ENCODE measurements around the gene MTHFD1L. TPM values are rescaled to one million over a fixed set of nuclear protein-coding genes. Genes with fewer than 3 reads are reported as not detected.
"Not testable (repeated sequence)": the region's sequence is repeated elsewhere in the genome, so short reads cannot be mapped to it uniquely, and the experiment has no call there.

MTHFD1L gene
- total RNA-seq, 1 donor from 2014 or later = 70.3 TPM

- no peak for DNase-seq (ENCODE audit: low spot score)
Measured at GRCh38 chr6:151015101-151015700, 149.7 kb downstream of the MTHFD1L start.

- no peak for DNase-seq (ENCODE audit: low spot score)
Measured at GRCh38 chr6:151016107-151016506, 150.6 kb downstream of the MTHFD1L start.

DNA sequence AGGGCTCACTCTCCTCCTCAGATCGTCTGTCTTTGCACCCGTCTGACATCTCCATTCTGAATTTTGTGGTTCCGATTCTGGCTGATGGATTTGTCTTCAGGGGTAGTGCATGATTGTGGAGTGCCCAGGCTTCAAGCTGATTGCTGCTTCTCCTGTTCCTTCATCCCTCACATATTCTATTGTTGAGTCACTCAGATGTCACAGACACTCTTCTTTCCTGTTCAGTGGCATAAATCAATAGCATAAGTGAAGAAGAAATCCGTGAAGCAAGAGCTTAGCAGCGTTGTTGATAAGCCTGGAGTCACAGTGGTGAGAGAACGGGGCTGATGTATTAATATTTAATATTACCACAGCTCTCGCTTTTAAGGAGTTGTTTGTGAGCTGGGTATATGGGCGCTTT, 152.5 kb downstream of the MTHFD1L start:
- no peak for DNase-seq (ENCODE audit: low spot score)

DNA sequence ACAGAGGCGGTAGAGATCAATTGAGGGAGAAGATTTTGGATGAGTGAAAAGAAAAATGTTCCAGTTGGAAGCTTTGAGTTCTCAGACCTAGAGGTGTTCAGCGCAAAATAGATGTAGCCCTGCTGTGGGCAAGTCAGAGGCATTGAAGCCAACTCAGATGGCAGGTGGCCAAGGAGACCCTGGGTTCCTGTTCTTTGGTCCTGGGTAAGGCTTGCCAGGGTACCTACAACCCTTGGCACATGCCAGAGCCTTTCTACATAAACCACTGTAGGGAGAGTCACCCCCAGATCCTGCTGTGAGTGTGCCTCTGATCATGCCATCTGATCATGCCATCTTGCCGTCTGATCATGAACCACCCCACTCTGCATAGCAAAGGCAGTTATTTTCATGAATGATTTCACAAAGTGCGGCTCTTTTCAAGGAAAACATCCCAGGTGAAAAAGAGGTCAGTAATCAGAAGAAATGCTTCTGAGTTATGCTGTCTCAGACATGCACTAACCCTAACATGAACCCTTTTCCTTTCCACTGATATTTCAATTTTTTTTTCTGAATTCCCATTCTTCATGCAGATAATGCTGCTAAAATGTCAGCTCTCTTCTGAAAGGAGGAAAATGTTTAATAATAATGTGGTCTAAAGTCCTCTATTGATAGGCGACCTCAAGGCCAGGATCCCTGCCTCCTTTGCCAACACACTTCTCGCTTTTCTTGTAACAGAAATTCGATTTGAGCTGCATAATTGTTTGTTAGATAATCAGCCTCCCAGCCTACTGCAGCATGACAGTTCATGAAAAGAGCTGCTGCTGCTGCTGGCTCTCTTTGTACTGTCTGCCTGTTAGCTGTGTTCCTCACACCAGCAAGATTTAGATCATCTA, 153.6 kb downstream of the MTHFD1L start:
- DNase-seq (ENCODE audit: low spot score) = no peak

GRCh38 chr6:151021896-151022295, 156.4 kb downstream of the MTHFD1L start:
- DNase-seq (ENCODE audit: low spot score) = no peak

GRCh38 chr6:151022492-151022891, 157.0 kb downstream of the MTHFD1L start:
- DNase-seq (ENCODE audit: low spot score) = no peak

DNA sequence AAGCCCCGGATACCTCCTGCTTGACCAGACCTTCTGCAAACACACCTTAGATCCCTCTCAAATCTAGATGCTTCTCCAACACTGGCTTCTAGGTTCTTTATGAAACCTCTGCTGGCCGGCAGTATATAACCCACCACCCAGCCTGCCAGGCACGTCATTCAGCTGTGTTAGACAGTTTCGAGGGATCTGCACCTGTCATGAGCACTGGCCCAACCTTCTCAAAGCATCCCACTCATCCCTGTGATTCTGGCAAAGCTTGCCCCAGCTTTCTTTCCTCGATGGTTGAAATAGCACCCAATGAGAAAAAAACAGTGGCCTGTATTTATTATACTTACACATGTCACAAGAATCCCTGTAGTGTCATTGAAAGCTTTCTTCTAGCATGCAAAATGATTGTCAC, 157.8 kb downstream of the MTHFD1L start:
- no peak for DNase-seq (ENCODE audit: low spot score)

- DNase-seq (ENCODE audit: low spot score) = no peak
Measured at GRCh38 chr6:151024597-151024996, 159.1 kb downstream of the MTHFD1L start.

DNA sequence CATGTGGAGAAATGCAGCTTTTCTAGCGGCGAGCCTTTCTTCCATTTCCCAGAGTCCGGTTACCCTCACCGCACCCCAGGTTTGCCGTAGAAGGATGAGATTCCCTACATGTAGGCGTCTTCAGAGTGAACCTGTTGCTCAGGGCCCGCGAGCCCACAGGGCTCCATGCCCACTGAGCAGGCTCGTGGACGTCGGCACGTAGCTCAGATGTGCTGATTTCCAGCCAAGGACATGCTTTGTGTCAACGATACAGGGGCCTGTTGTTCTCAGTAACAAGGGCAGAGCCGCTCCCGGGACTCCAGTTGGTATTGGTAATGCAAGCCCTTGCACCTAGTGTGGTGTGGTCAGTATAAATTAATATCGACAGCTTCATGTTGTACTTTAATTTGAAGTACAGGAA, 159.6 kb downstream of the MTHFD1L start:
- DNase-seq (ENCODE audit: low spot score) = no peak

GRCh38 chr6:151026041-151026663, 160.7 kb downstream of the MTHFD1L start:
- DNase-seq (ENCODE audit: low spot score) = no peak

GRCh38 chr6:151027295-151027747, 161.8 kb downstream of the MTHFD1L start:
- DNase-seq (ENCODE audit: low spot score) = no peak

DNA sequence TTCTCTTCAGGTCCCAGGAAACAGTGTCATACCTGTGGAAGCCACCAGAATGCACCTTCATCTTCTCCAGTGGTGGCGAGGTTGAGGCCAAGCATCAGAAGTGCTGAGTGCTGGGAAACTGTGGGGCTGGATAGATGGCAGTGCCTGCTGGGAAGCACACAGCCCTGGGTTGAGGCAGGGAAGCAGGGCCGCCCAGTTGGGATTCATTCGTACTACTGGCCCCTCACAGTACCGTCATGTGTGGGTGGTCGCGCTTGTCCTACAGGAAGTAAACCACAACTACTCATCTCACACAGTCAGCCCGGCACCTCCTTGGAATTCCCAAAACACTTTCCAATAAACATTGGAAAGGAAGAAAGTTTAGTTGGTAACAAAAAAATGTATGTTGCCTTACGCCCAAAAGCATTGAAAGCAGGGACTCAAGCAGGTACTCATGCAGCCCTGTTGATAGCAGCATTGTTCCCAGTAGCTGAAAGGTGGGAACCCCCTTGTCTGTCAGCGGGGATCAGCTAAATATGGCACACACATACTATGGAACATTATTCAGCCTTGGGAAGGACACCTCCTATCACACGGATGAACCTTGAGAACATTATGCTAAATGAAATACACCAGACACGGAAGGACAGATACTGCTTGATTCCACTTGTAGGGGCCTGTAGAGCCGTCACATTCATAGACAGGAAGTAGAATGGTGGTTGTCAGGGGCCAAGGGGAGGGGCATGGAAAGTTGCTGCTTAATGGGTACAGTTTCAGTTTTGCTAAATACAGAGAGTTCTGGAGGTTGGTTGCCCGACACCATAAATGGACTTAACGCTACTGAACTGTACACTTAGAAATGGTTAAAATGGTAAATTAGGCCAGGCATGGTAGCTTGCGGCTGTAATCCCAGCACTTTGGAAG, 162.7 kb downstream of the MTHFD1L start:
- DNase-seq (ENCODE audit: low spot score) = no peak

- DNase-seq (ENCODE audit: low spot score) = no peak
Measured at GRCh38 chr6:151029970-151030369, 164.5 kb downstream of the MTHFD1L start.

DNA sequence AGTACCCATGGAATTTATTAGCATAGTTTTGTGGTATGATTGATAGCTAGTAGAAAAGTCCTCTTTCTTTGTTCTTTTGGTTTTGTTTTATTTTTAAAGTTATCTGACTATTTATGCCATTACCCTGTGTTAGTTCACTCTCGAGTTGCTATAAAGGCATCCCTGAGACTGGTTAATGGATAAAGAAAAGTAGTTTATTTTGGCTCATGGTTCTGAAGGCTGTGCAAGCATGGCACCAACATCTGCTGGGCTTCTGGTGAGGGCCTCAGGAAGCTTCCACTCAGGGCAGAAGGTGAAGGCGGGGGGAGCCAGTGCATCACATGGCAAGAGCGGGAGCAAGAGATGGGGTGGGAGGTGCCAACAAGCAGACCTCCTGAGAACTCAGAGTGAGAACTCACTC, 166.5 kb downstream of the MTHFD1L start:
- no peak for DNase-seq (ENCODE audit: low spot score)

GRCh38 chr6:151034825-151035781, 169.6 kb downstream of the MTHFD1L start:
- no peak for DNase-seq (ENCODE audit: low spot score)

DNA sequence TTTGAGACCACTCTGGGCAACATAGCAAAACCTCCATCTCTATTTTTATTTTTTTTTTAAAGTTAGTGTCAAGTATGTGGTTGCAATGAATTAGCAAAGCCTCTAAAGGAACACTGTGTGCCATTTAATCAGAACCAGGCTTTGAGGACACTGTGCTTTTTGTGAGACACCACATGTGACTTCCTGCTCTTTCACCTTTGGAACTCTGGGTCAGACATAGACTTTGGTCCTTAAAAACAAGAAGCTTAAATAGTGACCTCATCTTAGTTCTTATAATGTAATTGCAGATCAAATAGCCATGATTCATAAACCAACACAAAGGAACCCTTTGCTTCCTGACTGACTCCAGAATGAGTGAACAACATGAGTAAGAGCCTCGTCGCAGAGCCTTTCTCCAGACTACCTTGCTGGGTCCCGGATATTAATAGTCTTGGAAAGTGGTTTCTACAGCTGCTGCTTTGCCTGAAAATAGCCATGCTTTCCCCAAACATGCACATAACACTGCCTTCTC, 170.8 kb downstream of the MTHFD1L start:
- DNase-seq (ENCODE audit: low spot score) = not testable (repeated sequence)

DNA sequence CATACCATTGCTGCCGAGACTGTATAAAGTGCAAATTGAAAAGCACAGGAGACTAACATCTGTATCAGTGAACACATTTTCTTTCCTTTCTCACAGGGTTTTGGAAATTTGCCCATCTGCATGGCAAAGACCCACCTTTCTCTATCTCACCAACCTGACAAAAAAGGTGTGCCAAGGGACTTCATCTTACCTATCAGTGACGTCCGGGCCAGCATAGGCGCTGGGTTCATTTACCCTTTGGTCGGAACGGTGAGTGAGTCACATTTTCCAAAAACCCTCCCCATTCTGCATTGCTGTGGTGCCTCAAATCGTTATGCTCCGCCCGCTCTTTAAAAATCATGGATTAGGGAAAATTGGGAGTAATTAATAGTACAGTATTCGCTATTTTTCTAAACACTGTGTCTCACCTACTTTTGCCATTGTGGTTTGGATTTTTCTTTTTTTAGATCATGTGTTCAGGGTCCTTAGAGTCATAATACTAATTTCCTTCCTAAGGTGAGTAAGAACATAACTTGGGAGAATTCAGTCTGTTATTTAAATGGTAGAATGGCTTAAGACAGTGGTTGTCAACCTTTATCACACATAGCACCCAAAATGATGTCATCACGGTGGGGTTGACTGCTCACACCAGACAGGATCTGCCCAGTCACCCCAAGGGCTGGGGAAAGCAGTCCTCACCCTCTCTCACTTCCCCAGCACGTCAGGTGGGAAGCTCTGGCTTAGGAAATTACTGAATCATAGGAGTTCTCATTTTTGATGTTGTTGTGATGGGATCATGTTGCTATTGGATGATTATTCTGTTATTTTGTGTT, 171.6 kb downstream of the MTHFD1L start:
- DNase-seq (ENCODE audit: low spot score) = no peak

DNA sequence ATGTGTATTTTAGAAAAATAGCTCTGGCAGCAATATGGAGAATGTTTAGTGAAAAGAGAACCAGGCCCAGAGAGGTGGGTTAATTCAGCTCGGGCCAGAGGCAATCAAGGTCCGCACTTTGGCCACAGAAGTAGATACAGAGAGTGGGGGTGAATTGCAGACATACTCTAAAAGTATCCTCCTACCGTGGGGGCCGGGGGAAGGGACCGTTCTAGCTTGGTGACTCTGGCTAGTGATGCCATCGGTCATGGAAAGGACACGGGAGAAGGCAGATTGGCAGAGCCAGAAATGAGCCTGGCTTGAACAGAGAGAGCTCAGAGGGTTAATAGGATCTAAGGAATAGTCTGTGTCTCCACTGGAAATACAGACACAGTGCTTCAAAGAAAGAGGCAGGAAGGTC, 173.1 kb downstream of the MTHFD1L start:
- DNase-seq (ENCODE audit: low spot score) = no peak

- peak; percentile 70 for DNase-seq (ENCODE audit: low spot score)
Measured at GRCh38 chr6:151040888-151041521, 175.5 kb downstream of the MTHFD1L start.

Data from umbilical cord (tissue), 2 donors.